H54 (cell line): ENCODE data around the gene ABCB4.
"Not testable (repeated sequence)": the region's sequence is repeated elsewhere in the genome, so short reads cannot be mapped to it uniquely, and the experiment has no call there.

Source experiments
- DNase-seq: peaks from one replicate; pipeline ENCODE4 v3.0.0; 2011; ENCODE audit warnings: low spot score, mixed read lengths; ENCODE audit not compliant: insufficient read length
- FAIRE-seq: peaks from 3 replicates; lab custom pipeline; 2011; peaks lifted over from hg19 to GRCh38; lab: Jason Lieb, UNC
- POLR2A ChIP-seq: IDR thresholded peaks from 2 replicates; pipeline ENCODE4 v1.6.1; 2011; ENCODE audit warnings: low read depth, mild to moderate bottlenecking, low read length

The ABCB4 gene

GRCh38 chr7:87463982-87464381 lies 11.5 kb downstream of the ABCB4 start:
- TF ChIP-seq POLR2A, result no peak
- no peak for FAIRE-seq
- DNase-seq, result no peak

- not testable (repeated sequence) for FAIRE-seq, DNase-seq
Measured at GRCh38 chr7:87460444-87460843, 15.0 kb downstream of the ABCB4 start.

GRCh38 chr7:87459941-87460340 lies 15.5 kb downstream of the ABCB4 start:
- TF ChIP-seq POLR2A, result no peak
- DNase-seq (no peak), FAIRE-seq (no peak)

- DNase-seq (no peak), FAIRE-seq (no peak)
- no peak for TF ChIP-seq POLR2A
Measured at GRCh38 chr7:87458148-87458547, 17.3 kb downstream of the ABCB4 start.

GRCh38 chr7:87456247-87456646 lies 19.2 kb downstream of the ABCB4 start:
- no peak for DNase-seq
- no peak for TF ChIP-seq POLR2A
- no peak for FAIRE-seq

- FAIRE-seq (no peak), DNase-seq (no peak)
- TF ChIP-seq POLR2A, result no peak
Measured at GRCh38 chr7:87452279-87452678, 23.2 kb downstream of the ABCB4 start.

GRCh38 chr7:87451187-87451586 lies 24.3 kb downstream of the ABCB4 start:
- no peak for TF ChIP-seq POLR2A
- DNase-seq (no peak), FAIRE-seq (no peak)

- FAIRE-seq (no peak), DNase-seq (no peak)
- TF ChIP-seq POLR2A, result no peak
Measured at GRCh38 chr7:87450706-87451105, 24.8 kb downstream of the ABCB4 start.

GRCh38 chr7:87448388-87448787 lies 27.1 kb downstream of the ABCB4 start:
- no peak for DNase-seq
- FAIRE-seq, result no peak

GRCh38 chr7:87447116-87447635 lies 28.3 kb downstream of the ABCB4 start:
- DNase-seq, result no peak
- no peak for TF ChIP-seq POLR2A
- FAIRE-seq, result no peak

More at GRCh38 chr7:87448388-87448787, 27.1 kb downstream of the ABCB4 start:
- TF ChIP-seq POLR2A, result no peak

DNA sequence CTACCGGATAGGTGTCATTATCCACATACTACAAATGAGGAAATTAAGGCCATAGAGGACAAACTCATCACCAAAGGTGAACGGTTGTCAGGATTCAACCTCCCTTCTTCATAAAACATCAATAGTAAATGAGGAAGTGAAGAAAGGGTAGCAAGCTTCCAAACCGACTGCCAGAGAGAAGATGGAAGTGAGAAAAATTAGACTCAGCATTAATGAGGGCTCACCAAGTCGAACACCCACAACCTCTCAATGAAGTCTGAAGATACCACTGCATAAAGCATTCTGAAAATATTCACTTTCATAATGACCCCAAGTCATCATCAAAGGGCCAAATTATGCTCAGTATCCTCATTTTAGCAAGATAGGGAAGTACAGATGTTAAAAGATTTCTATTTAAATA lies 29.6 kb downstream of the ABCB4 start:
- no peak for TF ChIP-seq POLR2A
- DNase-seq (no peak), FAIRE-seq (no peak)

DNA sequence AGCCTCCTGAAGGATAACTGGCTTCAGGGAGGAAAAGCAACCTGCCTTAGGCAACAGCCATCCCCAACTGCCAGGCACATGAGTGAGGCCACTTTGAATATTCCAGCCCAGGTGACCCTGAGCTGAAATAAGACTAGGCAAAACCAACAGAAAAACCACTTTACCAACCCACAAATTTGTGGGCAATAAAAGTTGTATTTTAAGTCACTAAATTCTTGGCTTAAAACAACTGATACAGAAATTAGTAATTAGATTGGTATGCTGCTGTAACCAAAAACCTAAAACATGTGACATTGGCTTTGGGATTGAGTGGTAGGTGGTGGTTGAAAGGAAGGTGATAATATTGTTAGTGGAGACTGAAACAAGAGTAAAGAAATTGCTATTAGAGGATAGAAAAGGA lies 39.9 kb downstream of the ABCB4 start:
- no peak for TF ChIP-seq POLR2A
- no peak for DNase-seq
- FAIRE-seq, result no peak

GRCh38 chr7:87432536-87432935 lies 42.9 kb downstream of the ABCB4 start:
- FAIRE-seq, result no peak

DNA sequence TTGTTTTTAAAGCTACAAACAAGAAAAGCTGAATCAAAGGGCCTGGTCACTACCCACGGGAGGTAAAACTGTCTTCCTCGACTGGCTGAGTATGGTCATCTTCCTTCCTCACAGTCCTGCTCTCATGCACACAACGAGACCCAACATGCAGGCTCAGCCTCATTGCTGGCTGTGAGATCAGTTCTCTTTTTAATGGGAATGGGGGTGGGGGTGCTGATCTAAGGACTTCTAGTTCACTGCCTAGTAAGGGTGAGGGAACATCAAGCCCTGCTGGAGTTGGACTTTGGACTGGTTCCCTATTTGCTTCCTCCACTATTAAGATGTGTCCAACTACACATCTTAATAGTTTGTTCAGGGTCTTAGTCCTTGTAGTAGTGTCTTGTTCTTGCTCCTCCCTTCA lies 48.2 kb downstream of the ABCB4 start:
- DNase-seq (no peak), FAIRE-seq (no peak)
- TF ChIP-seq POLR2A, result no peak

More at GRCh38 chr7:87432536-87432935, 42.9 kb downstream of the ABCB4 start:
- no peak for DNase-seq
- no peak for TF ChIP-seq POLR2A

GRCh38 chr7:87426160-87426559 lies 49.3 kb downstream of the ABCB4 start:
- TF ChIP-seq POLR2A, result no peak
- DNase-seq (no peak), FAIRE-seq (no peak)

DNA sequence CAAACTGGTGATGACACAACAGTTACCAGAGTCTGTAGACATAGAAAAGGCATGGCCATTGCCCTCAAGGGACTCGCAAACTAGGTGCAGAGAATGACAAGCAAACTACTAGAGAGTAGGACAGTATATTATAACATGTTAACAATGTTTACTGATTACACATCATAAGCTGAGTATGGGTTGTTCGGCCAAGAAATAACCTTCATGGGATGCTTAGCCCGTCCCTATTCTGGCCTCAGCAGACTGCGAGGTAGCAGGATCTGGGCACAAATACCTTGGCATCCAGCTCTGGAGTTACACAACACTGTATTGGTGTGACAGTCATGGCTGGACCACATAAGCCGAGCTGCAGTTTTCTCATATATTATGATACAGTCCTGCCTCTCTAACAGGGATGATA lies 51.4 kb downstream of the ABCB4 start:
- FAIRE-seq (no peak), DNase-seq (no peak)
- no peak for TF ChIP-seq POLR2A

- DNase-seq (no peak), FAIRE-seq (no peak)
- no peak for TF ChIP-seq POLR2A
Measured at GRCh38 chr7:87420173-87420572, 55.3 kb downstream of the ABCB4 start.
